Psoas muscle (tissue), 8 donors: ENCODE results near the gene PCSK2. TPM values are rescaled to one million over a fixed set of nuclear protein-coding genes. Genes with fewer than 3 reads are reported as not detected.

Source experiments
- ATAC-seq, 4 donors: fragments of 200-7000 bp; cut with Tn5 transposase; one replicate each; pipeline ENCODE4 v1.9.1; 2020; ENCODE audit warnings: moderate library complexity in 3 of 4, mild to moderate bottlenecking in 2 of 4
- DNase-seq, 2 donors: peaks; one replicate each; pipeline ENCODE4 v3.0.0-alpha.2; 2020
- H3K27ac ChIP-seq: fragments of 200-600 bp; one replicate; pipeline ENCODE4 v1.8.0; 2022
- H3K27me3 ChIP-seq, 3 donors: fragments of 200-600 bp in 1 of 3; one replicate each; pipeline versions ENCODE4 v1.6.1 to v1.8.0; 2013 to 2022; ENCODE audit warnings: low read length in 2 of 3, mild to moderate bottlenecking in 2 of 3, moderate library complexity in 1 of 3; ENCODE audit not compliant: insufficient read depth in 3 of 3
- H3K36me3 ChIP-seq, 2 donors: fragments of 200-600 bp in 1 of 2; one replicate each; pipeline versions ENCODE4 v1.6.1 to v1.8.0; 2013 to 2022; ENCODE audit warnings: low read depth in 1 of 2, mild to moderate bottlenecking in 1 of 2, moderate library complexity in 1 of 2; ENCODE audit not compliant: insufficient read depth in 1 of 2
- H3K4me1 ChIP-seq: fragments of 200-600 bp; one replicate; pipeline ENCODE4 v1.8.0; 2022
- H3K4me3 ChIP-seq: fragments of 200-600 bp; one replicate; pipeline ENCODE4 v1.8.0; 2022; ENCODE audit warnings: mild to moderate bottlenecking
- H3K9me3 ChIP-seq: fragments of 200-600 bp; one replicate; pipeline ENCODE4 v1.8.0; 2022
- WGBS, 3 donors: extraction: QIAGEN DNeasy Blood & Tissue Kit; methylation state at CpG; one replicate each; pipeline versions ENCODE4 v1.1.6 to v1.1.7; 2013; 5-methylcytosine and 5-hydroxymethylcytosine counted together
- intact Hi-C, 2 donors: fragments of 100-400 bp; cut with DNase I; formaldehyde crosslinking; loops; one replicate each; pipeline versions ENCODE4 v1.11.0 to v1.14.2; 2022
- polyA plus RNA-seq, 3 donors: library from polyadenylated mRNA; stranded (reverse); fragments of 200-250 nt; gene quantifications; one replicate each; pipeline ENCODE4 v1.2.3, GENCODE V29; 2013
- total RNA-seq, 4 donors: library from RNA; stranded (reverse); fragmentation: NEBNext Ultra II Directional in 2 of 4; extraction: Animal tissue kit (Norgen Biotek cat#: 25700) in 2 of 4; gene quantifications; one replicate each; pipeline versions ENCODE4 v1.2.1 to v1.2.4, GENCODE V29; 2021 to 2023
- TF ChIP-seq, protein P1 (sequence below): fragments of 200-600 bp; IDR thresholded peaks from one replicate; pipeline ENCODE4 v1.8.0; 2022; ENCODE audit warnings: antibody characterized with exemption
- donor health status: healthy with polysubstance abuse.
- donor health status: DM: no; HTN: no; CAD: no; lungs with moderate emphysema.
- donor health status: Bipolar disorder and iron deficiency.
- donor health status: healthy.
- donor health status: DM: yes; HTN: yes; CAD: no.
- donor health status: DM: no; HTN: no; CAD: no.
- donor health status: DM: no; HTN: no; CAD: no.
- donor health status: DM: yes; HTN: yes; CAD: no.

PCSK2 gene
- total and polyA plus RNA-seq, 7 donors, result 0.01 to 0.26 (median 0.04) TPM; not detected in 3

DNA sequence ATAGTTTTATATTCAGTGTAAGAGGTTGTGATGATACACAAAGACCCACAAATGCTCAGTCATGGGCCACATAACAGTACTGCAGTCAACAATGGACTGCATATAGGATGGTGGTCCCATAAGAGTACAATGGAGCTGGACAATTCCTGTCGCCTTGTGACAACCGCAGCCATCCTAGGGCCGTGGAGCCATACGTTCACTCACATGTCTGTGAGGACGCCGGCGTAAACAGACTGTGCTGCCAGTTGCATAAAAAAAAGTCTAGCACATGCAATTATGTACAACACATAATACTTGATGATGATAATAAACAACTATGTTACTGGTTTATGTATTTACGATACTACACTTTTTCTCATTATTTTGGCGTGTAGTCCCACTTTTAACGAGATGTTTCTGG is 273.4 kb downstream of the PCSK2 start:
- TF ChIP-seq, protein P1, sequence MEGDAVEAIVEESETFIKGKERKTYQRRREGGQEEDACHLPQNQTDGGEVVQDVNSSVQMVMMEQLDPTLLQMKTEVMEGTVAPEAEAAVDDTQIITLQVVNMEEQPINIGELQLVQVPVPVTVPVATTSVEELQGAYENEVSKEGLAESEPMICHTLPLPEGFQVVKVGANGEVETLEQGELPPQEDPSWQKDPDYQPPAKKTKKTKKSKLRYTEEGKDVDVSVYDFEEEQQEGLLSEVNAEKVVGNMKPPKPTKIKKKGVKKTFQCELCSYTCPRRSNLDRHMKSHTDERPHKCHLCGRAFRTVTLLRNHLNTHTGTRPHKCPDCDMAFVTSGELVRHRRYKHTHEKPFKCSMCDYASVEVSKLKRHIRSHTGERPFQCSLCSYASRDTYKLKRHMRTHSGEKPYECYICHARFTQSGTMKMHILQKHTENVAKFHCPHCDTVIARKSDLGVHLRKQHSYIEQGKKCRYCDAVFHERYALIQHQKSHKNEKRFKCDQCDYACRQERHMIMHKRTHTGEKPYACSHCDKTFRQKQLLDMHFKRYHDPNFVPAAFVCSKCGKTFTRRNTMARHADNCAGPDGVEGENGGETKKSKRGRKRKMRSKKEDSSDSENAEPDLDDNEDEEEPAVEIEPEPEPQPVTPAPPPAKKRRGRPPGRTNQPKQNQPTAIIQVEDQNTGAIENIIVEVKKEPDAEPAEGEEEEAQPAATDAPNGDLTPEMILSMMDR, result no peak
- H3K4me1 ChIP-seq, result no peaks in the 10 kb centered on the region
- H3K9me3 ChIP-seq, result no peaks in the 10 kb centered on the region
- H3K4me3 ChIP-seq, result no peak overlapping the region
- intact Hi-C loops, result loop anchor here (5.0 to 10.0 kb wide), 3 partner anchors 495 to 777 kb away; no protein-coding TSS in a partner anchor
- DNase-seq, result no peak
- ATAC-seq, result no peak
- no peaks in the 10 kb centered on the region for H3K36me3 ChIP-seq
- no peaks in the 10 kb centered on the region for H3K27me3 ChIP-seq
- H3K27ac ChIP-seq, result no peak overlapping the region
- WGBS, 3 donors, result 93 to 94% (median 93%) methylated on average over 10 of the region's 10 CpGs

DNA sequence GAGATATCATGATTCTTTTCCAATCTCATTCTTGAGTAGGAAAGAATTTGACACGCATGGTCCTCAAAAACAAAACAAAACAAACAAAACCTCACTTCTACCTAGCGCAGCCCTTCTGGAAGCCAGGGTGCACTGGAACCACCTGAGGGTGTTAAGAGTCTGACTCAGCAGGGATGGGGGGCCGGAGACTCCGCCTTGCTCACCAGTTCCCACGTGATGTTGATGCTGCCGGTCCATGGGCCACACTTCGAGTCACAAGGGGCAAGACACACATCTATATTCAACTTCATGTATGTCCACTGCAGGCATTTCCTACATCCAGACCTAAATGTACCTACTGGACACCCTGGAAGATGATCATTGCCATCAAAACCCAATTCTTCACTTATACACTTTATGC is 274.0 kb downstream of the PCSK2 start:
- intact Hi-C loops, result loop anchor here (5.0 to 10.0 kb wide), 3 partner anchors 494 to 776 kb away; no protein-coding TSS in a partner anchor
- H3K36me3 ChIP-seq, result no peaks in the 10 kb centered on the region
- no peaks in the 10 kb centered on the region for H3K9me3 ChIP-seq
- WGBS, 3 donors, result 85 to 91% (median 91%) methylated on average over 7 of the region's 7 CpGs
- no peaks in the 10 kb centered on the region for H3K27me3 ChIP-seq
- TF ChIP-seq, protein P1, result no peak
- DNase-seq (no peak), ATAC-seq (no peak)
- H3K4me1 ChIP-seq, result no peaks in the 10 kb centered on the region
- H3K4me3 ChIP-seq, result no peak overlapping the region
- H3K27ac ChIP-seq, result no peak overlapping the region

DNA sequence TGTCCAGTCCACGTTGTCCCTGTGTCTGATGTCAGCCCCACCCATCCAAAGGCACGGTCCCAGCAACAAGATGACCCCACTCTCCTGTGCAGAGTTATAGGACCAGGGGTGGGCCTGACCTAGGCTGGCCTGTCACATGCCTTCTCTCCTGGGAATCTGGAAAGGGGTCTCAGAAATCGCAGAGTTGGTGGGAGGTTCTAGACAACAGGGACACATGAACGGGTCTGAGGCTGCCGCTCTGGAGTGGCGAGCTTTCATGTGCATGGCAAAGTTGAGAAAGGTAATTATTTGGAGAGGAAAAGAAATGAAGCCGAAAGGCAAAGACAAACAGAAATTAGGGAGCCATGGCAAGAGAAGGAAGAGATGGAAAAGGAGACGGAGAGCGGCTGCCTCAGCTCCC is 274.9 kb downstream of the PCSK2 start:
- no peaks in the 10 kb centered on the region for H3K27me3 ChIP-seq
- DNase-seq, result no peak
- intact Hi-C loops, result loop anchor here (5.0 to 10.0 kb wide), 3 partner anchors 493 to 776 kb away; no protein-coding TSS in a partner anchor
- H3K4me3 ChIP-seq, result no peak overlapping the region
- no peaks in the 10 kb centered on the region for H3K9me3 ChIP-seq
- ATAC-seq, result no peak
- WGBS, 3 donors, result 81 to 86% (median 84%) methylated on average over 9 of the region's 9 CpGs
- no peaks in the 10 kb centered on the region for H3K4me1 ChIP-seq
- TF ChIP-seq, protein P1, result no peak
- H3K36me3 ChIP-seq, result no peaks in the 10 kb centered on the region
- H3K27ac ChIP-seq, result no peak overlapping the region

DNA sequence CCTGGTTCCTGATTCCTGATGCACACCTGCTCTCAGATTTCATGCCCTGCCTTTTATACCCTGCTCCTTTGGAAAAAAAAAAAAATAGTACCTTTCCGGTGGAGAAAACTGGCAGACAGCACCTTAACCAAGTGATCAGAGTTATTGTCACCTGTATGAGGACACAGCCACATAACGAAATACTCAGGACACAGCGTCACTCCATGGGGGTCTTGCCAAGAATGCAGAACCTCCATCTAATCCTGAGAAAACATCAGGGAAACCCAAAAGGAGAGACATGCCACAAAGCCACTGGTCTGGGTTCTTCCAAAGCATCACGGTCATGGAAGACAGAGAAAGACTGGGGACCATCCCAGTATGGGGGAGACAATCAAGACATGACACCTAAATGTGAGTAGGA is 275.3 kb downstream of the PCSK2 start:
- WGBS, 3 donors, result 75 to 88% (median 81%) methylated on average over 4 of the region's 4 CpGs
- Histone ChIP-seq H3K9me3 (no peaks in the 10 kb centered on the region), H3K36me3 (no peaks in the 10 kb centered on the region), H3K4me1 (no peaks in the 10 kb centered on the region), H3K4me3 (no peak overlapping the region), H3K27ac (no peak overlapping the region), H3K27me3 (no peaks in the 10 kb centered on the region)
- TF ChIP-seq, protein P1, result no peak
- ATAC-seq (no peak), DNase-seq (no peak)
- intact Hi-C loops, result loop anchor here (5.0 to 10.0 kb wide), 3 partner anchors 493 to 775 kb away; no protein-coding TSS in a partner anchor
